ENCODE results near the gene ZNF74.
"Not testable (repeated sequence)": the region's sequence is repeated elsewhere in the genome, so short reads cannot be mapped to it uniquely, and the experiment has no call there.

The ZNF74 gene

GRCh38 chr22:20393705-20394476 lies at the start of gene ZNF74:
Gene ZNF74 (plus strand): TSS chr22:20394151. CDS start chr22:20394629, 478 bp downstream.
- peak; percentile 54 to 70 for DNase-seq (ENCODE audit: extremely low read depth in 1 of 2, low read depth in 1 of 2)

- DNase-seq (ENCODE audit: extremely low read depth in 1 of 2, low read depth in 1 of 2), result not testable (repeated sequence)
Observed at GRCh38 chr22:20346553-20346952, 47.4 kb upstream of the ZNF74 start.

GRCh38 chr22:20352536-20352935 lies 41.4 kb upstream of the ZNF74 start:
- not testable (repeated sequence) for DNase-seq (ENCODE audit: extremely low read depth in 1 of 2, low read depth in 1 of 2)

- no peak for DNase-seq (ENCODE audit: extremely low read depth in 1 of 2, low read depth in 1 of 2)
Observed at GRCh38 chr22:20354238-20354975, 39.5 kb upstream of the ZNF74 start.

- DNase-seq (ENCODE audit: extremely low read depth in 1 of 2, low read depth in 1 of 2), result not testable (repeated sequence)
Observed at GRCh38 chr22:20355939-20356636, 37.9 kb upstream of the ZNF74 start.

- not testable (repeated sequence) for DNase-seq (ENCODE audit: extremely low read depth in 1 of 2, low read depth in 1 of 2)
Observed at GRCh38 chr22:20356906-20357305, 37.0 kb upstream of the ZNF74 start.

- not testable (repeated sequence) for DNase-seq (ENCODE audit: extremely low read depth in 1 of 2, low read depth in 1 of 2)
Observed at GRCh38 chr22:20357967-20358366, 36.0 kb upstream of the ZNF74 start.

- DNase-seq (ENCODE audit: extremely low read depth in 1 of 2, low read depth in 1 of 2), result not testable (repeated sequence)
Observed at GRCh38 chr22:20358503-20359239, 35.3 kb upstream of the ZNF74 start.

- DNase-seq (ENCODE audit: extremely low read depth in 1 of 2, low read depth in 1 of 2), result not testable (repeated sequence)
Observed at GRCh38 chr22:20360261-20360660, 33.7 kb upstream of the ZNF74 start.

GRCh38 chr22:20360866-20361751 lies 32.8 kb upstream of the ZNF74 start:
- not testable (repeated sequence) for DNase-seq (ENCODE audit: extremely low read depth in 1 of 2, low read depth in 1 of 2)

GRCh38 chr22:20361752-20362229 lies 32.2 kb upstream of the ZNF74 start:
- not testable (repeated sequence) for DNase-seq (ENCODE audit: extremely low read depth in 1 of 2, low read depth in 1 of 2)

- DNase-seq (ENCODE audit: extremely low read depth in 1 of 2, low read depth in 1 of 2), result not testable (repeated sequence)
Observed at GRCh38 chr22:20362403-20362802, 31.5 kb upstream of the ZNF74 start.

GRCh38 chr22:20364335-20365260 lies 29.4 kb upstream of the ZNF74 start:
- DNase-seq (ENCODE audit: extremely low read depth in 1 of 2, low read depth in 1 of 2), result not testable (repeated sequence)

- DNase-seq (ENCODE audit: extremely low read depth in 1 of 2, low read depth in 1 of 2), result not testable (repeated sequence)
Observed at GRCh38 chr22:20366841-20367240, 27.1 kb upstream of the ZNF74 start.

GRCh38 chr22:20368875-20369274 lies 25.1 kb upstream of the ZNF74 start:
- not testable (repeated sequence) for DNase-seq (ENCODE audit: extremely low read depth in 1 of 2, low read depth in 1 of 2)

GRCh38 chr22:20371687-20372086 lies 22.3 kb upstream of the ZNF74 start:
- DNase-seq (ENCODE audit: extremely low read depth in 1 of 2, low read depth in 1 of 2), result not testable (repeated sequence)

GRCh38 chr22:20372406-20372854 lies 21.5 kb upstream of the ZNF74 start:
- DNase-seq (ENCODE audit: extremely low read depth in 1 of 2, low read depth in 1 of 2), result not testable (repeated sequence)

- not testable (repeated sequence) for DNase-seq (ENCODE audit: extremely low read depth in 1 of 2, low read depth in 1 of 2)
Observed at GRCh38 chr22:20373195-20373706, 20.7 kb upstream of the ZNF74 start.

Data from activated CD8-positive, alpha-beta memory T cell treated with anti-CD3 and anti-CD28 coated beads for 1 hour (primary cell).